Measurements from ENCODE around the gene RFX4.
"Not testable (repeated sequence)": the region's sequence is repeated elsewhere in the genome, so short reads cannot be mapped to it uniquely, and the experiment has no call there.

RFX4 gene

DNA sequence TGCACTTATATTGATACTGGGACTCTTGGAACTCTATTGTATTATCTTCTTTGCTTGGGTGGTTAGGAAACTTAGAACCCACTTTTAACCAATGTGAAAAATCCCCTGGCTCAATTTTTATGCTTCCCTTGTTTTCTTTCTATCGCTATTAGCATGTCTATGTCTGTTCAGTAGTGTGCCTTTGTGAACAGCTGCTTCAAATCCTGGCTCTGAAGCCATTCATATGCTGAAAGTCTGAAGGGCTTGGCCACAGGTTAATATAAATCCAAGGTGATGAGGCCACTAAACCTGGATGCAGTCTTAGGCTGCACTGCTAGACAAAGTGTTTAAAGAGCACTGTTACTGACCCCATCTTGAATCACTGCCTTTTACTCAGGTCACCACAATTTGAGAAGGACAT, 96.8 kb downstream of the RFX4 start:
- FAIRE-seq (no peak), DNase-seq (ENCODE audit: insufficient read length, low spot score) (no peak)
- no peak for TF ChIP-seq POU2F2 (IDR thresholded peaks at IDR 0.05; ENCODE audit: low read depth, low read length)
- no peak for TF ChIP-seq PAX5 (IDR thresholded peaks at IDR 0.05; ENCODE audit: insufficient read depth, low read length, severe bottlenecking)
- no peak for TF ChIP-seq SPI1 (IDR thresholded peaks at IDR 0.05; ENCODE audit: low read depth, low read length)
- TF ChIP-seq POLR2AphosphoS5 (IDR thresholded peaks at IDR 0.05; ENCODE audit: low read depth, low read length): no peak
- no peak for TF ChIP-seq POLR2A (IDR thresholded peaks at IDR 0.05; ENCODE audit: low read depth, low read length)
- no peak for TF ChIP-seq TAF1 (IDR thresholded peaks at IDR 0.05; ENCODE audit: low read depth, low read length)

DNA sequence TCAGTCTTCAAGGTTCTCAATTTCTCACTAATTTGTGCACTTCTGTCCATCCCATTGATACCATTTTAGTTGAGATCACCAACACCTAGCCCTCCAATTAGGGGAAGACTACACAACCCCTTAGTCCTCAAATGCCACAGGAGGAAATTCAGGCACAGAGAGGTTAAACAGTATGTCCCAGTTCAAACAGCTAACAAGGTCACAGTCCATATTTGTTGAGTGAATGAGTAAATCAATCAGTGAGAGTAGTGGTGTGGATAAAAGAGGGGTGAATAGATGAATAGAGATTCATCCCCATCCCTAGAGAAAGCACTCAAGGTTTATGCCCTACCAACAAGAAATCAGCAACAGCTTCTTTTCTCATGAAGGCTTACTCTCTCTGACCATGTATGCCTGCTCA, 97.5 kb downstream of the RFX4 start:
- DNase-seq (ENCODE audit: insufficient read length, low spot score): no peak
- no peak for TF ChIP-seq POU2F2 (IDR thresholded peaks at IDR 0.05; ENCODE audit: low read depth, low read length)
- TF ChIP-seq POLR2AphosphoS5 (IDR thresholded peaks at IDR 0.05; ENCODE audit: low read depth, low read length): no peak
- no peak for TF ChIP-seq SPI1 (IDR thresholded peaks at IDR 0.05; ENCODE audit: low read depth, low read length)
- no peak for TF ChIP-seq POLR2A (IDR thresholded peaks at IDR 0.05; ENCODE audit: low read depth, low read length)
- TF ChIP-seq PAX5 (IDR thresholded peaks at IDR 0.05; ENCODE audit: insufficient read depth, low read length, severe bottlenecking): no peak
- no peak for TF ChIP-seq TAF1 (IDR thresholded peaks at IDR 0.05; ENCODE audit: low read depth, low read length)
- no peak for FAIRE-seq

DNA sequence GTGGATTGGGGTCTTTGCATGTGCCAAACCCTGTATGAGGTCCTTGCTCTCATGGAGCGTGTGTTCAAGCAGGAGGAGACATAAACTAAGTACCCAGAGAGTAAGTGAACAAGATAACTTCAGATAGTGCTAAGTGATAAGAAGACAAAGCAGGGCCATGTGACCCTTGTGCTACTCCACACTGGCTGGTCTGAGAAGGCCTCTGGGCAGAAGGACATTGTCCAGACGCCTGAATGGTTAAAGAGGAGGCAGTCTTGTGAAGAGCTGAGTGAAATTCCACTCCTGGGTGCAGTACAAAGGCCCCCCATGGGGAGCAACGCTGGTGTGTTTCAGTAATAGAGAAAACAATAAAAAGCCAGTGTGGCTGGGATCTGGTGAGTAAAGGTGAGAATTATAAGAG, 98.4 kb downstream of the RFX4 start:
- no peak for DNase-seq (ENCODE audit: insufficient read length, low spot score)
- TF ChIP-seq POLR2AphosphoS5 (IDR thresholded peaks at IDR 0.05; ENCODE audit: low read depth, low read length) (no peak), TAF1 (IDR thresholded peaks at IDR 0.05; ENCODE audit: low read depth, low read length) (no peak), POLR2A (IDR thresholded peaks at IDR 0.05; ENCODE audit: low read depth, low read length) (no peak), PAX5 (IDR thresholded peaks at IDR 0.05; ENCODE audit: insufficient read depth, low read length, severe bottlenecking) (no peak)
- no peak for FAIRE-seq

DNA sequence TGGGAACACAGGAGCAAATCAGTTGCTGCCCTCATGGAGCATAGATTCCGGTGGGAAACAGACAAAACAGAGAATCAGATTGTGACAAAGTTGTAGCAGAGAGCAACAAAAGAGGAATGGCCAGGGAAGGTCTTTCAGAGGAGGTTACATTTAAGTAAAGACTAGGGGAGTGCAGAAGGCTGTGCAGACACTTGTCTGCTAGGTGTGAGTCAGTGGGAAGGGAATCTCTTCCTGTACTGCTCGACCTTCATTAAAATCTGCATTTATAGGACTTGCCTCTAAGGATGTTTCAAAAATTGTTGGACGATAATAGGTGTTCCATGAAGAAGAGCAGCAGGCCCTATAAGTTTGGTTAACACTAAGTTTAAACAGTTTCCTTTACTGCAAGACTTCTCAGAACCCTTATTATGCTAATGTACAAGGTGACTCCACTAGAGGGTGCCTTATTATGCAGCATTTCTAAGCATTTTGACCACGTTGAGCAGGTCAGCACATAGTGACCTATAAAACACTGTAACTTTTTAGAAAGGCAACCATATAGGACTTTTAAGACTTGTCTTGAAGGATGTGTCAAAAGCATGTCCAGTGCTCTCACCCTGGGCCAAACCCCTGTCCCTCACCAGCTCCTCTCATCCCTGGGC, 99.9 kb downstream of the RFX4 start:
- TF ChIP-seq PAX5 (IDR thresholded peaks at IDR 0.05; ENCODE audit: insufficient read depth, low read length, severe bottlenecking): no peak
- no peak for TF ChIP-seq SPI1 (IDR thresholded peaks at IDR 0.05; ENCODE audit: low read depth, low read length)
- TF ChIP-seq POLR2AphosphoS5 (IDR thresholded peaks at IDR 0.05; ENCODE audit: low read depth, low read length): no peak
- TF ChIP-seq POLR2A (IDR thresholded peaks at IDR 0.05; ENCODE audit: low read depth, low read length): no peak
- no peak for TF ChIP-seq POU2F2 (IDR thresholded peaks at IDR 0.05; ENCODE audit: low read depth, low read length)
- no peak for DNase-seq (ENCODE audit: insufficient read length, low spot score)
- no peak for FAIRE-seq

DNA sequence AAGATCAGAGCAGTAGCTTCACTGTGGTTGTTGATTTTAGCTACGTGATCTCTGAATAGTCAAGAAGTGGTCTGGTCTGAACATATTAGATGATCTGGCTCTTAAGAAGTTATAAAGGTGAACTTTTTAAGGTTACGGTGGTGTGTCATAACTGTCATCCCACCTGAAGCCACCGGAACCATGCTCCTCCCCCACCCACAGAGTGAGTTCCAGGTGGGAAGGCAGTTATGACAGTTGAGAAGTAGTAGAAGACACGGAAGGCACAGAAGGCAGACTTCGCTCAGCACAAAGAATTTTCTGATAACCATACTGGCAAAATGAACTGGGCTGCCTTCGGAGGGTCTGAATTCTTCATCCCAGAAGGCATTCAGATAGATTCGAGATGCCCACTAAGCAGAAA, 101.7 kb downstream of the RFX4 start:
- TF ChIP-seq POLR2A (IDR thresholded peaks at IDR 0.05; ENCODE audit: low read depth, low read length) (no peak), SPI1 (IDR thresholded peaks at IDR 0.05; ENCODE audit: low read depth, low read length) (no peak), POU2F2 (IDR thresholded peaks at IDR 0.05; ENCODE audit: low read depth, low read length) (no peak), PAX5 (IDR thresholded peaks at IDR 0.05; ENCODE audit: insufficient read depth, low read length, severe bottlenecking) (no peak)
- no peak for DNase-seq (ENCODE audit: insufficient read length, low spot score)
- FAIRE-seq: no peak

DNA sequence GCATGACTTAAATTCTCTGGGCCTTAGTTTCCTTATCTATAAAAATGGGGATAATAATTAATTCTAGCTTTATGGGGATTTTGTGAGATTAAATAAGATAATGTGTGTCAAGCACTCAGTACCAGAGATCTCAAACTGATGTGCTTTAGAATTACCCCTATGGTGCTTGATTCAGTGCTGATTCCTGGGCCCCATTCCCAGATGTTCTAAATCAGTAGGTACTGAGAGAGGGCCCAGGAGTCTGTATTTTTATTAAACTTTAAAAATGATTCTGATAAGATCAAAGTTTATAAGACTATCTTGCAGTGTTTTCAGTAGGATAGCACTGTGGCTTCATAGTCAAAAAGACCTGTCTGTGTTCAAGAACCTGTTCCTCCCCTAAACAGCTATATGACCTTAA, 102.6 kb downstream of the RFX4 start:
- no peak for FAIRE-seq
- TF ChIP-seq TAF1 (IDR thresholded peaks at IDR 0.05; ENCODE audit: low read depth, low read length) (no peak), PAX5 (IDR thresholded peaks at IDR 0.05; ENCODE audit: insufficient read depth, low read length, severe bottlenecking) (no peak), POLR2A (IDR thresholded peaks at IDR 0.05; ENCODE audit: low read depth, low read length) (no peak), SPI1 (IDR thresholded peaks at IDR 0.05; ENCODE audit: low read depth, low read length) (no peak), POU2F2 (IDR thresholded peaks at IDR 0.05; ENCODE audit: low read depth, low read length) (no peak), POLR2AphosphoS5 (IDR thresholded peaks at IDR 0.05; ENCODE audit: low read depth, low read length) (no peak)
- no peak for DNase-seq (ENCODE audit: insufficient read length, low spot score)

DNA sequence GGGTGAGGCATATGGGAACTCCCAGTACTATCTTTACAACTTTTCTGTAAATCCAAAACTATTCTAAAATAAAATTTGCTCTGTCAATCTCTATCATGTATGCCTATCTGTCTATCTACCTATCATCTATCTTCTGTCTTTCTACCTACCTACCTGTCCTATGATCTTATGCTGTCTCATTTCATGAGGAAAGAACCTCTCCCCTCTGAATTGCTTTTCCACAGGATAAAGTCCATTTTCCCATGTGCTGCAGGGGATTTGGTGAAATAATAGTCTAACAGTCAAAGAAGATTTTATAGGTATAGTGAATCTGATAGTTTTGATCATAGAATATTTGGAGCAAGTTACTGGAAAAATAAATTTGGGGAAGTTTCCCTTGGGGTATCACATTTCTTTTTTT, 104.9 kb downstream of the RFX4 start:
- no peak for FAIRE-seq
- no peak for DNase-seq (ENCODE audit: insufficient read length, low spot score)
- no peak for TF ChIP-seq PAX5 (IDR thresholded peaks at IDR 0.05; ENCODE audit: insufficient read depth, low read length, severe bottlenecking)
- no peak for TF ChIP-seq POLR2AphosphoS5 (IDR thresholded peaks at IDR 0.05; ENCODE audit: low read depth, low read length)
- no peak for TF ChIP-seq POU2F2 (IDR thresholded peaks at IDR 0.05; ENCODE audit: low read depth, low read length)
- TF ChIP-seq TAF1 (IDR thresholded peaks at IDR 0.05; ENCODE audit: low read depth, low read length): no peak
- TF ChIP-seq POLR2A (IDR thresholded peaks at IDR 0.05; ENCODE audit: low read depth, low read length): no peak
- TF ChIP-seq SPI1 (IDR thresholded peaks at IDR 0.05; ENCODE audit: low read depth, low read length): no peak

DNA sequence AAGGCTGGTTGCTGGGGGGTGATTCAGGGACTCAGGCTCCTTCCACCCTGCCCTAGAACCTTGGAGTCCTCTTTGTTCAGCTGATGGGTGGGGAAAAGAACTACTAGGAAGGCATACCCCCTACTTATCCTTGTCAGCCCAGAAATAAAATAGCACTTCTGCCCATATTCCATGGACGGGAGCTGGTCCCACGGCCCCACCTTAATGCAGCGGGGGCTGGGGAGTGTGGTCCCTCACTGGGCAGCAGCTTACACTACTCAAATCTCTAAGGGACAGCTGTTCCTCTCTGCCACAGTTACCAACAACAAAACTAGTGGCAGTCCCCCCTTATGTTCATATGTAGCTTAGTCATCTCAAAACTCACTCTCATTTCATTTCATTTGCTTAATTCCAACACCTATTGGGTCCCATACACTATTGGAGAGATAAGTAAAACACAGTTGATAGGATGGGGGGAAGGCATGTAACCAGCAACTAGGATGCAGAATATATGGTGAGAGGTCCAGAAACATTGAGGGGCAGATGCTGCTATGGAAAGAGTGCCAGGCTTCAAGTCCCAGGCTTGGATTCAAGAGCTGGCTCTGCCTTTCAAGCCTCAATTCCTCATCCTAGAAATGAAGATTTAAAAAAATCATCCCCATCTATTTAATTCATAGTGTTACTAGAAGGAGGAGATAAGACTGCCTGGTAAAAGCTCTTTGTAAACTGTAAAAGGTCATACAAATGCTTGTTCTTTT, 107.9 kb downstream of the RFX4 start:
- TF ChIP-seq PAX5 (IDR thresholded peaks at IDR 0.05; ENCODE audit: insufficient read depth, low read length, severe bottlenecking): no peak
- TF ChIP-seq SPI1 (IDR thresholded peaks at IDR 0.05; ENCODE audit: low read depth, low read length): no peak
- no peak for TF ChIP-seq POLR2AphosphoS5 (IDR thresholded peaks at IDR 0.05; ENCODE audit: low read depth, low read length)
- TF ChIP-seq TAF1 (IDR thresholded peaks at IDR 0.05; ENCODE audit: low read depth, low read length): no peak
- no peak for TF ChIP-seq POLR2A (IDR thresholded peaks at IDR 0.05; ENCODE audit: low read depth, low read length)
- no peak for TF ChIP-seq POU2F2 (IDR thresholded peaks at IDR 0.05; ENCODE audit: low read depth, low read length)
- DNase-seq (ENCODE audit: insufficient read length, low spot score) (no peak), FAIRE-seq (no peak)

DNA sequence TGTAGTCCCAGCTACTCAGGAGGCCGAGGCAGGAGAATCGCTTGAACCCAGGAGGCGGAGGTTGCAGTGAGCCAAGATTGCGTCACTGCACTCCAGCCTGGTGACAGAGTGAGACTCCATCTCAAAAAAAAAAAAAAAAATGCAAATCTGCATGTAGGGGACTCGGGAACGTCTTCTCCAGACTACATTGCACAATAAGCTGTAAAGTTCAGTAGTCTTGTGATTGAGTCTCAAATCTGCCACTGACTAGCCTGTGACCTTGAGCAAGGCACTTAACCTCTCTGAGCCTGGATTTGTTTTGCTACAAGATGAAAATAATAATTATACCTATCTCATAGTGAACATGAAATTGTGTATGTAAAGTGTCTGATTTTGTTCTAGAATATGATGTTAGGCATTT, 109.2 kb downstream of the RFX4 start:
- DNase-seq (ENCODE audit: insufficient read length, low spot score); FAIRE-seq: not testable (repeated sequence)
